Ureter (tissue), 1 donor: ENCODE results near the gene IKZF3. TPM values are rescaled to one million over a fixed set of nuclear protein-coding genes. Genes with fewer than 3 reads are reported as not detected.
"Not testable (repeated sequence)": the region's sequence is repeated elsewhere in the genome, so short reads cannot be mapped to it uniquely, and the experiment has no call there.

Source experiments
- DNase-seq: peaks from one replicate; pipeline ENCODE4 v3.0.0-alpha.2; 2020; ENCODE audit warnings: low spot score
- total RNA-seq: library from RNA; stranded (reverse); gene quantifications from one replicate; pipeline ENCODE4 v1.2.4, GENCODE V29; 2023
- donor health status: DM: yes; HTN: yes; CAD: no.

The IKZF3 gene
- total RNA-seq, 1 donor from 2014 or later = 24.3 TPM

DNA sequence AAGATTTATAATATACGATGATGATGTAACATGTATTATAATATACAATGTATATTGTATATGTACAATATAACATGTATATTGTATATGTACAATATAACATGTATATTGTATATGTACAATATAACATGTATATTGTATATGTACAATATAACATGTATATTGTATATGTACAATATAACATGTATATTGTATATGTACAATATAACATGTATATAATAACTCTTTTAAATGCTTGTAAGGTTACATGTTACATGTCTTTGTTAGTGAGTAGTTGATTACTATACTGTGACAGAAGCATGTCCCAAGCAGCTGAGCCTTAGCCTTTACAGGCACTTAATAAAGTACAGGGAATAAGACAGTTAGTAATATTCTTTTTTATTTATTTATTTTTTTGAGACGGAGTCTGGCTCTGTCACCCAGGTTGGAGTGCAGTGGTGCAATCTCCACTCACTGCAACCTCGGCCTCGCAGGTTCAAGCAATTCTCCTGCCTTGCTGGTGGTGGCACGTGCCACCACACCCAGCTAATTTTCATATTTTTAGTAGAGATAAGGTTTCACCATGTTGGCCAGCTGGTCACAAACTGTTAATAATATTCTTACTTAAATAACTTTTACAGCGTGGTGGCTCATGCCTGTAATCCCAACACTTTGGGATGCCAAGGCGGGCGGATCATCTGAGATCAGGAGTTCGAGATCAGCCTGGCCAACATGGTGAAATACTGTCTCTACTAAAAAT is 8.0 kb downstream of the IKZF3 start:
- not testable (repeated sequence) for DNase-seq

- DNase-seq = no peak
Observed at GRCh38 chr17:39854909-39855308, 9.2 kb downstream of the IKZF3 start.

DNA sequence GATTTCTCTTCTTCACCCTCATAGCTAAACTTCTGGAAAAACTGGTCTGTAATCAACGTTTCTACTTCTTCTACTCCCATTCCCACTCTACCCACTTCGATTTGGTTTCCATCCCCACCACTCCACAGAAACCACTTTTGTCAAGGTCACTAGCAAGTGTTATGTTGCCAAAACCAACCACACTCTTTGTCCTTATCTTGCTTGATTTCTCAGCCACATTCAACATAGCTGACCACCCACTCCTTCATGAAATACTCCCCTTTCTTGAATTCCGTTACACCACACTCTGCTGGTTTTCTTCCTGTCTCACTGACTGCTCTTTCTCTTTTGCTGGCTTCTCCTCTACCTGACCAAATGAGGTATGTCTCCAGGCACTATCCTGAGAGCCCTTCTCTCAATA is 11.9 kb downstream of the IKZF3 start:
- no peak for DNase-seq

DNA sequence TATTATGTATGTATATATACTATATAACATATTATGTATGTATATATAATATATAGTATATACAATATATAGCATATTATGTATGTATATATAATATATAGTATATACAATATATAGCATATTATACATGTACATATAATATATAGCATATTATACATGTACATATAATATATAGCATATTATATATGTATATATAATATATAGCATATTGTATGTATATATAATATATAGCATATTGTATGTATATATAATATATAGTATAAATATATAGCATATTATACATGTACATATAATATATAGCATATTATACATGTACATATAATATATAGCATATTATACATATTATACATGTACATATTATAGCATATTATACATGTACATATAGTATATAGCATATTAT is 13.9 kb downstream of the IKZF3 start:
- DNase-seq = not testable (repeated sequence)

DNA sequence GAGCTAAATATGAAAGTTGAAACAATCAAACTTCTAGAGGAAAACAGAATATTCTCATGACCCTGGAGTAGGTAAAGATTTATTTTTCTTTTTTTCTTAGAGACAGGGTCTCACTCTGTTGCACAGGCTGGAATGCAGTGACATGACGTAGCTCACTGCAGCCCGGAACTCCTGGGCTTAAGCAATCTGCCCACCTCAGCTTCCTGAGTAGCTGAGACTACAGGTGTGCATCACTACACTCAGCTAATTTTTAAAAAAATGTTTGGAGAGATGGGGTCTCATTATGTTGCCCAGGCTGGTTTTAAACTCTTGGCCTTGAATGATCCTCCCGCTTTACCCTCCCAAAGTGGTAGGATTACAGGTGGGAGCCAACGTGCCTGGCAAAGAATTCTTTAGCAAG is 15.5 kb downstream of the IKZF3 start:
- DNase-seq = no peak

GRCh38 chr17:39846205-39846604 is 17.9 kb downstream of the IKZF3 start:
- DNase-seq = no peak

GRCh38 chr17:39845052-39845846 is 18.9 kb downstream of the IKZF3 start:
- no peak for DNase-seq

- DNase-seq = no peak
Observed at GRCh38 chr17:39841134-39841683, 22.9 kb downstream of the IKZF3 start.

DNA sequence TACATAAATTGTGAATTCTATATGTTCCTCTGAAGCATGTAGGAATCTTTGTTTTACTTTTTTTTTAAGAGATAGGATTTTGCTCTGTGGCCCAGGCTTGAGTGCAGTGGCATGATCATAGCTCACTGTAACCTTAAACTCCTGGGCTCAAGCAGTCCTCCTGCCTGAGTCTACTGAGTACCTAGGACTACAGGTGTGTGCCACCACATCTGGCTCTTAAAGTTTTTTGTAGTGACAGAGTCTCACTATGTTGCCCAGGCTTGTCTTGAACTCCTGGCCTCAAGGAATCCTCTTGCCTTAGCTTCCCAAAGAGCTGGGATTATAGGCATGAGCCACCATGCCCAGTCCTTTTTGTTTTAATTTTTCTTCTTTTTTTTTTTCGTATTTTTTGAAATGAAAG is 25.3 kb downstream of the IKZF3 start:
- no peak for DNase-seq

GRCh38 chr17:39838057-39838456 is 26.1 kb downstream of the IKZF3 start:
- no peak for DNase-seq

DNA sequence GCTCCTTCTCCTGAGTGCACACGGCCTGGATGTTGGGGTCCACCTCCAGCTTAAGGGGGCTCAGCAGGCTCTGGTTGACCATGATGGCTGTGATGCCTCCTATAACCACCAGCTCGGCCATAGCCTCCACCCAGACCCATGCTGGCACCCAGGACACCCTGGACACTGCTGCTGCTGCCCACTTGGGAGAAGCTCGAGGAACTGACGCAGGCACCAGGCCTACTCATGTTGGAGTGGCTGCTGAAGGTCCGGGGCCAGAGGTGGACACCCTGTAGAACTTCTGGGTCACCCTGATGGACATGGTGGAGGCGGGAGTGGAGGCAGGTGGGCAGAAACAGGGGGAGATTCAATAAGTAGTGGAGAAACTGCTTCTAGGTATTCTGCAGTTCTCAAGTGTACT is 28.0 kb downstream of the IKZF3 start:
- DNase-seq = no peak

DNA sequence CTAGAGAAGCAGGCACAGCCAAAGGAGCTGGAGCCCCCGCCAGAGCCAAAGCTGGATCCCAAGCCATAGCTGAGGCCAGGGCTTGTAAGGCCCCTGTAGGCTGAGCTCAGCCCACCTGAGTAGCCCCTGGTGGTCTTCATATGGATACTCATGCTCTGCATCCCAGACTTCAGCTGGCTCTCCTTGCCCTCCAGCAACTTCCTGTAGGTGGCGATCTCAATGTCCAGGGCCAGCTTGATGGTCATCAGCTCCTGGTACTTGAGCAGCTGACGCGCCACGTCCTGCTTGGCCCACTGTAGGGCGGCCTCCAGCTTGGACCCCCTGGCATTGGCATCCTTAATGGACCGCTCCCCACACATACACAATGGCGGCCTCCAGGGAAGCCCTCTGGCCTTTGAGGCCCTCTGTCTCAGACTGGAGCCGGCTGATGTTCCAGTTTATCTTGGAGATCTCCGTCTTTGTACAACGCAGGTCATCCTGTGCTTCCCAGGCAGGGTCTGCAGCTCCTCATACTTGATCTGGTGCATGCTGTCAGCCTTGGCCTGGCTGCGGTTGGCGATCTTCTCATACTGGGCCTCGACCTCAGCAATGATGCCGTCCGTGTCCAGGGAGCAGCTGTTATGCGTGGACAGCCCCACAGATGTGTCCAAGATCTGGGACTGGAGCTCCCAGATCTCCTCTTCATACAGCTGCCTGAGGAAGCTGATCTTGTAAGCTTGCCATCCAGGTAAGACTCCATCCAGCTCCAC is 28.9 kb downstream of the IKZF3 start:
- no peak for DNase-seq

GRCh38 chr17:39834017-39834416 is 30.1 kb downstream of the IKZF3 start:
- DNase-seq = no peak

DNA sequence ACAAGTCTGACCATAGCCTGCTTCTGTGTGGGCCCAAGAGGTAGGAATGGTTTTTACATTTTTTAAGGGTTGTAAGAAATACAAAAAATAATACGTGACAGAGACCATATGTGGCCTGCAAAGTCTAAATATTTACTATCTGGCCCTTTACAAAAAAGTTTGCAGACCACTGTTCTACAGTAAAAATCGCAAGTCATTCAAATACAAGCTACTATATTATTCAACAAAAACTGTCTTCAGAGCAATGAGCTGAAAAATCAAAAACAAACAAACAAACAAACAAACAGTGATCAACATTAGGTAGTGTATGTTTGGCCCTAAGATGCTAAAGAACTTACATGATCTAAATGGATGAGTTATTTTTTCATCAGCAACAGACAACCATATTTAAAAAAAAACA is 32.5 kb downstream of the IKZF3 start:
- no peak for DNase-seq

DNA sequence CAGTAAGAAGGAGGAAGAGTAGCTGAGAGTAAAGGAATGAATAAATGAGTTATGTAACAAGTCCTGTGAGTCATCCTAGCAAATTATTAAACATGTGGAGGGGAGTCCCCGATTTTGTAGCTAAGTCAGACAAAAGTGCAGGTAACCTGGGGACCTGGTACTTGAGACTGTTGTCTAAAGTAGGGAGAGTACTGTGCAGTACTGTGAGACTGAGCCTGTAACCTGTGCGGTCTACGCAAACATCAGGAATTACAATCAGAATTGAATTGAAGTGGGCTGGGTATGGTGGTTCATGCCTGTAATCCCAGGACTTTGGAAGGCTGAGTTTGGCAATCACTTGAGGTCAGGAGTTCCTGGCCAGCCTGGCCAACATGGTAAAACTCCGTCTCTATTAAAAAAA is 35.7 kb downstream of the IKZF3 start:
- no peak for DNase-seq

DNA sequence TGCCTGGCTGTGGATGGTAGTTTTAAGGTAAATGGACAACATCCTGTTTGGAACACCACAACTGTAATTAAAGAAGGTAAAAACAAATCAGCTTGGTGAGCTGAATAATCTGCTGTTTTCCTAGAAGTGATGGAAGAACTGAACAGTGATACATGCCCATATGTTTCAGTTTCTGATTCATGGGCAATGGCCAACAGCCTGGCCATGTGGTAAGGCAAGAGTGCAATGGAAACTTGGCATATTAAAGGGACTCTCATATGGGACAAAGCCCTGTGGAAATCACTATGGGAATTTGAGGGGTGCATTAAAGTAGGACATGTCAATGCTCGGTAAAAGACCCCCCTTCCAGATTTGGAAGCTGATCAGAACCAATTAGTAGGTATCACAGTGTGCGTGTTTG is 37.8 kb downstream of the IKZF3 start:
- DNase-seq = no peak

DNA sequence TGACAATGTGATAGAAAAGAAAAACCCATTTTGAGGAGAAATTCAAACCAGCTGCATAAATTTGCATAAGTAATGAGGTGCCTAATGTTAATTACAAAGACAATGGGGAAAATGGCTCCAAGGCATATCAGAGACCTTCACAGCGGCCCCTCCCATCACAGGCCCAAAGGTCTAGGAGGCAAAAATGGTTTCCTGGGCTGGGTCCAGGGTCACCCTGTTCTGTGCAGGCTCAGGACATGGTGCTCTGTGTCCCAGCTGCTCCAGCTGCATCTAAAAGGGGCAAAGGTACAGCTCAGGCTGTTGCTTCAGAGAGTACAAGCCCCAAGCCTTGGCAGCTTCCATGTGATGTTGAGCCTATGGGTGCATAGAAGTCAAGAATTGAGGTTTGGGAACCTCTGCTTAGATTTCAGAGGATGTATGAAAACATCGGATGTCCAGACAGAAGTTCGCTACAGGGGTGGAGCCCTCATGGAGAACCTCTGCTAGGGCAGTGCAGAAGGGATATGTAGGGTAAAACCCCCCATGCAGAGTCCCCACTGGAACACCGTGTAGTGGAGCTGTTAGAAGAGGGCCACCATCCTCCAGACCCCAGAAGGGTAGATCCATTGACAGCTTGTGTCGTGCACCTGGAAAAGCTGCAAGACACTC is 40.6 kb downstream of the IKZF3 start:
- DNase-seq = no peak

- no peak for DNase-seq
Observed at GRCh38 chr17:39822051-39822451, 42.1 kb downstream of the IKZF3 start.

- DNase-seq = no peak
Observed at GRCh38 chr17:39820987-39821386, 43.1 kb downstream of the IKZF3 start.

GRCh38 chr17:39820541-39820940 is 43.6 kb downstream of the IKZF3 start:
- no peak for DNase-seq

DNA sequence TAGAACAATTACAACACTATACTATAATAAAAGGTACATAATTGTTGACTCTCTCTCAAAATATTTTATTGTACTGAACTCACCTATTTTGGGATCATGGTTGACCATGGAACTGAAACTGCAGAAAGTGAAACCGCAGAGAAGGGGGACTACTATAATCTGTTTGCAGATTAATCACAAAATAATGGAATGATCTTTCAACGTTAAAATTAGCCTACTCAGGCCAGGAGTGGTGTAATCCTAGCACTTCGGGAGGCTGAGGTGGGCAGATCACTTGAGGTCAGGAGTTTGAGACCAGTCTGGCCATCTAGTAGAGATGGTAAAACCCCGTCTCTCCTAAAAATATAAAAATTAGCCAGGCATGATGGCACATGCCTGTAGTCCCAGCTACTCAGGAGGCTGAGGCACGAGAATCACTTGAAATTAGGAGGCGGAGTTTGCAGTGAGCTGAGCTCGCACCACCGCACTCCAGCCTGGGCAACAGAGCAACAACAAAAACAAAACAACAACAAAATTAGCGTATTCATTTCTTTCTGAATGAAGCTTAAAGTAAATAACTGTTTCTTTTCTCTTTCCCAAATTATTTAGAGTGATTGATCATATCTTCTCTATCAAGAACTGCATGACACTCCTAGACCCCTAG is 45.6 kb downstream of the IKZF3 start:
- DNase-seq = no peak
